GM19023 (cell line): Measurements from ENCODE around the gene LDLRAD4.

ENCODE experiments used
- ATAC-seq: cut with Tn5 transposase; IDR thresholded peaks from one replicate; pipeline ENCODE4 v1.9.1; 2021; ENCODE audit warnings: mild to moderate bottlenecking, moderate library complexity; ENCODE audit not compliant: unreplicated experiment

The LDLRAD4 gene

DNA sequence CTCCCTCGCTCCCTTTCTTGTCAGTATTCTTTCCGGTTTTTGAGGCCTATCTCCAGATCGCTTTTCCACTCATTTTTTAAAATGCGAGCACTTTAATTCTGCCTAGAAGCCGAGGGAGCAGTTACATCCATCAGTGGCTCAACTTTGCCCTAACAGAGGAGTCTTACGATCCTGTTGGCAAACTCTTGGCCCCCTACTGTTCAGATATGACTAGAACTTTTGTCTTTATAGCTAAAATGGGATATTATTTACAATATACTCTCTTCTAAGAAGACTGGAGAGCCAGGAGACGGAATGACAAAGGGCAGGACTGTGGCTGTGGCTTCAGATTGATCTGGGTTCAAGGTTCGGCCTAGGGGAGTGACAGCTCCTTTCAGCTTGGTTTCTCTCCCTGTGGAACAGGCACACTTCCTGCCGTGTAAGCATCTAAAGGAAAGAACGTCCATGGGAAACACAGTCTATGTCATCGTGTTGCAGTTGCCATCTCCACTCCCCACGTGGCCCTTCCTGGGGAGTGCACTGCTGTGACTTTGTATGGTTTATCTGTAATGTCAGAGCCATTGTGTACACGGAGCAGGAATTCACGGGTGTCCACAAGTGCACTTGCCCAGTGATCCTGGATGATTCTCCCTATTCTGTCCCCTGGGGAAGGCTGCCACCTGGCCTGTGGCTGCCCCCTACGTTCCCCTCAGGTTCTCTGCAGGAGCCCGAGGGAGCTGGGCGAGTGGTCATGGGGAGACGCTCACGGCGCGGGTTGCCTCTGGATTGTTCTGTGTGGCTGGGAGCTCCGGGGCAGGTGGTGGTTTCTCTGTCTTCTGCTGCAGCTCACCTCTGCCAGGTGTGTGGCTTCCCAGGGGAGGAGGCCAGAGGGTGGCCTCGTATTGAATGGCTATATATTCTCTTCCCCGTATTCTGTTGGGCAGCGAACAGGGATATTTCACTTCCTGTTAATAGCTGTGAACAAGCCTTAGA lies 222.0 kb downstream of the LDLRAD4 start:
- ATAC-seq: no peak

DNA sequence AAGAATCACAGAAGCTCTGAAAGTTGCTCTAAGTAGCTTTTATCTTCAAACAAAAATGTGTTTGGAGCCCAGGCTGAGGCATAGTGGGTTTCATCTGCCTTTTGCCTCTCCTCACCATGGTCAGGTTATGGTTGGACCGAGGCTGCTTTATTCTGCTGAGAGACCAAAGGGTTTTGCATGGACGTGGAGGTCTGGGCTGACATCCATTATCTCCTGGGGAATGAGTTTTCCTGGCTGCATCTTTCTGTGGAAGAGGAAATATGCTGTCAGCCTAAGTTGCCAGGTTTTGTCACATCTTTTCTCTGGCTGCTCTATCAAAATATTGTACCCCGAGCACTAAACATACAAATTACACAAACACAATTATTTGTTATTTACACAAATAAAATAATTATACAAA lies 223.2 kb downstream of the LDLRAD4 start:
- no peak for ATAC-seq

DNA sequence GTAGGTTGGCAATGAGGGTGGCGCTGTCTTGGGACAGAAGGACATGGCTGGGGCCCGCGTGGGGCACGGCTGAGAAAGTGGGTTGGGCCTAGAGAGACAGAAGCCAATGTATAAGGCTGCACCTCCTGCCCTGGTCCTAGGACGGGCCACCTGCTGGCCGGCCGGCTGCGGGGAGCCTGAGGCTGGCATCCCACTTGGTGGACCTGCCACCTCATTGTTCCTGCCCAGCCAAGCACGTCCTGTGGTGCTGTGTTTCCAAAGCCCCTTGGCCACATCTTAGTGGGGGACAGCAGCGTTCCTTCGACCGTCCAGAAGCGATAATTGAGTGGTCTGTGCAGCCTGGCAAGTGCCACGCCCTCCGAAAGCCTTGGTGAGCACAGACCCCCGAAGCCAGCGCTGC lies 223.9 kb downstream of the LDLRAD4 start:
- no peak for ATAC-seq

DNA sequence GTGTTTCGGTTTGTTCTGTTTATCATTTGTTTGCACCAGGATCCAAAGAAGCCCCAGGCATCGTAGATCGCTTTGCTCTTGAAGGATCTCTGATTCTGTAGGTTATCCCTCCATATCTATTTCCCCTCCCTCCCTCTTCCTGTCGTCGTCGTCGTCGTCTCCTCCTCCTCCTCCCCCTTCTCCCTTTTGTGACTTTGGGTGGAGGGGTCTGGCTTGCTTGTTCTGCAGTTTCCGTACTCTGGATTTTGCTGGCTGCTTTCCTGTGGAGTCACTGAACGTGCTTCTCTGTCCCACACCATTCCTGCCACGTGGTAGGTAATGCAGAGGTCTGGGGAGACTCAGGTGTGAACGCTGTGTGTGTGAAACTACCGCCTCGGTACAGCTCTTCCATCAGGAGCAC lies 225.0 kb downstream of the LDLRAD4 start:
- ATAC-seq: no peak

DNA sequence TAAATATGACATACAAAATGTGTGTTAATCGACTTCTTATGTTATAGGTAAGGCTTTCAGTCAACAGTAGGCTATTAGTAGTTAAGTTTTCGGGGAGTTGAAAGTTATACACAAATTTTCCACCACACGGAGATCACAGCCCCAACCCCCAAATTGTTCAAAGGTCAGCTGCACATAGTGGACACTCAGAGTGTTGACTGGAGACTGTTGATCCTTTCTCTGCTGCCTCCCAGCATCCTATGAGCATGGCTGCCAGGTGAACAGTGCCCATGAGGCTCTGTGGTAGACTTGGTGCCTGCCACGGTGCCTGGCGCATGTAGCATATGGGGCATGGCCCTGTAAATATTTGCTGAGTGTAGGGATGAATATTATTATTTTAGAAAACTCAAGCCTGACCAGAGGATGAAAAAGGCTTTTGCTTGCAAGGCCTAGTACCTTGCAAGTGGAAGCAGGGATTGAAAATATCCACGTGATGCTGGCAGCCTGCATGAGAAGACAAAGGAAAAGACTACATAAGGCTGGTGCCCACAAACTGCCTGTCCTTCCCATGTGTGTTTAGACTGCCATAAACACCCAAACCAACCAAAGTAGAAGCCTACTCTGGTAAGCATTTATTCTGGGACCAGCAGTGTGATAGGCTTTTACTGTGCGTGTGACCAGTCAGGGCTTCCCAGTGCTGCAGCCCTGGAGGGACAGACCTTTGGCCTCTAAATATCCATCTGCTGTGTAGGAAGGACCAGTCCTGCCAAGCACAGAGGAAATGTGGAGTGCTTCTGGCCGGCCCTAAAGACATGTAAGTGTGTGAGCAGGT lies 226.1 kb downstream of the LDLRAD4 start:
- ATAC-seq: no peak

DNA sequence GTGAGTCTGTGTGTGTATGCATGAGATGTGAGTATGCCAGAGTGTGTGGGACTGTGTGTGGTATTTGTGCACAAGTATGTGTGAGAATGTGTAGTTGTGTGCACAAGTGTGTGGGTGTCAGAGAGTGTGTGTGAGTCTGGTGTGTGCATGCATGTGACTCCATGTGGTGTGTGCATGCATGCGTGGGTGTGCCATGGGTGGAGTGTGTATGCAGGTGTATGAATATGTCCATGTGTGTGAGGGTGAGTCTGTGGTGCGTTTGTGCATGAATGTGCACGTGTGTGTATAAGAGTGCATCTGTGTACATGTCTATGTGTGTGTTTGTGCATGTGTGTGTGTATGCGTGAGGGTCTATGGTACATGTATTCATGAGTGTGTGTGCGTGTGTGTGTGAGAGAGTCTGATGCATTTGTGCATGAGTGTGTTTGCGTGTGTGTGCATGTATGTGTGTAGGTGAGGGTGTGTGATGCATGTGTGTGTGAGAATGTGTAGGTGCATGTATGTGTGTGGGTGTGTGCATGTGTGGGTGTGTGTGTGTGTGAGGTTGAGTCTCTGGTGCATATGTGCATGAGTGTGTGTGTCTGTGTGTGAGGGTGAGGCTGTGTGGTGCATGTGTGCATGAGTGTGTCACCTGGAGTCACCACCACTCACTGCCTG lies 226.8 kb downstream of the LDLRAD4 start:
- no peak for ATAC-seq

DNA sequence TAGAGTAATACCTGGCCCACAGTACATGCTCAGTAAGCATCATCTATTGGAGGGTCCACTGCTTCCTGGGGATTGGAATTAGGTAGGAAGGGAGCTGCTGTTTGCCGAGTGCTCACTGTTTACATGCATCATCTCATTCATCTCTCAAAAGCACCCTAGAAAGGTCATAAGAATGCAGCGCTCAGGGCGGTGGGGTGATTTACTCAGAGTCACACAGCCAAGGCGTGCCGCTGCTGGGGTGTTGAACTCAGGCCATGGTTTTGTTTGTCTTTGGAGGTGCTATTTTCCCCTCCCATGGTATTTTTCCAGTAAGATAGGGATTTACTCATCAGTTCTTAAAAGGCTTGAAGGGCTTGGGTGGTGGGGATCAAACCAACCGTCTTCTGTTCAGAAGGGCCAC lies 227.5 kb downstream of the LDLRAD4 start:
- ATAC-seq: no peak

DNA sequence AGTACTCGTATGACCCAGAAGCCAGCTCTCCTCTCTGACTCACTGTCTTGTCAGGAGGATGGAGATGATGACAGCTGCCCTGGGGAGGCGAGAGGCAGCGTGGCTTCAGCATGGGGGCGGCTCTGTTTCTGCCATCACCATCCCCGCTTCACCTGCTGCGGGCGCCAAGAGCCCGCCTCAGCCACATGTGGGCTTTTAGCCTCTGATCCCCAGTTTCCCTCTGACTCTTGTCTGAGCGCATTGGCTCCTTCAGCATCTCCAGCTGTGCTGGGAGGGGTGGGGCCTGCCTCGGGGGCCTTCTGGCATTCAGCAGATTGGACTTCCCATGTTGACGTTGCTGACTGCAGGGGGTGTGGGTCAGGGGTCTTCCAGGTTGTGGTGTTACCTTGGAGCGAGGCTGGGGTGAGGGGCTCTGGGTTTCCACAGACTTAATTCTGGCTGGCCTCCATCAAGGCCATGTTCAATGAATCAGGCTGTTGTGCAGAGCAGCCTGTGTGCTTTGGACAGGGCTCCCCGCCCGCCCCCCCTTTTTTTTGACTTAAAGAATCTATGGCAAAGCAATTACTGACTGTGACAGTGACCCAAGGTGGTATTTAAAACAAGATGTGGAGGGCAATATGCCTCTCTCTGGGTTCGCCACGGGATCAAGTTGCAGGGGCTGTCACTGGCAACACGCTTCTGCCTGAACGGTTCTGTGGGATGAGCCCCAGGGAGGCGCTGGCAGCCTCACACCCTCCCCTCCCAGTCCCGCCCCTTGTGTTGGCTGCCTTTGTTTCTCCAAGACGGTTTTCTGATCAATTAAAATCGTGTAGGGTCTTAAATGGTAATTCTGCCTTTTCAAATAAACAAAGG lies 228.3 kb downstream of the LDLRAD4 start:
- ATAC-seq: no peak

DNA sequence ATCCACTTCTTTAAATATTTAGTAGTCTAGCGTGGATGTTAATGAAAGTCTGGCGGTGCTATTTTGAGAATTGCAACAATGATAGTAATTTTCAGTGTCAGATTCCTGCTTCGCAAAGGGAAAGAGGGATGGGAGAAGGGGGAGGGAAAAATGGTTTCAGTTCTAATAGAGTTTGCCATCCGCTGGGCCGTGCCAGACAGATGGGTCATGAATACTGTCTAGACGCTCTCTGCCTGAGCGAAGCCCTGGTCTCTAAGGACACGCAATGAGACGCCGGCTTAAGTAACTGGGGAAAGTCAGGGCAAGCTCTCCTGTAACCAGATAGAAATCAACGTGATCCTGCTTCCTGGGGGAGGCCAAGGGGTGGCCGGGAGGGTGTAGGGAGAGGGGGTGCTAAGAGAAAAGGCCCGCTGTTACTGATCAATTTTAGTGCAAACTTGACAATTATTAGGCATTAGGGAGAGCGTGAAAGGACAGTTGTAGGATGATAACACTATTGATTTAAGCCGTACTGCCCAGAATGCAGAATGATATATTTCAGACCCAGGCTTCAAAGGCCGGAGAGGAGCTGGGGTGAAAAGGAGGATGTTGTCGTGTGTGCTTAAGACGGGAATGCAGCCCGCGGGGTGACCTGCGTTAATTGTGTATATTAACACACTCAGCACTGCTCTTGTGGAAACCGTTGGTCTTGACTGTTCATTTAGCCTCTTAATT lies 229.2 kb downstream of the LDLRAD4 start:
- no peak for ATAC-seq

DNA sequence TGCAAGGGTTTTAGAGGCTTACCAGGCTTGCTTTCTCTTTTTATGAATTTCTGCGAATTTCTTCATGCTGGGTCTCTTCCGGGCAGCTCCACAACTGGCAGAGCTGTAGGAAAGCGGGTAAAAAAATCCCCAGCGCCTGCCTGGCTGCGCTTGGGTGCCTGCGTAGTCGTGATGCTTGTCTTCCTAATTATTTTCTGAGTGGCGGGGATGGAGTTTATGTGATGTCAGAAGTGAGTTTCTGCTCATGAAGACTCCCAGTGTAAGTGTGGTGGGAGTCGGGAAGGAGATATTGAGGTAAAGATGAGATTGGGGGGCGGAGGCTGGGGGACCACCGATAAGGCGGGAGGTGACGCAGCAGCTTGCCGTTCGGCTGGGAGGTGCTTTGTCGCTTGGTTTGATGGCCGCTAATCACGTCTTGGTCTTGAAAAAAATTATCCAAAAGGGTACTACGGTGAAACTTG lies 229.8 kb downstream of the LDLRAD4 start:
- ATAC-seq: no peak

DNA sequence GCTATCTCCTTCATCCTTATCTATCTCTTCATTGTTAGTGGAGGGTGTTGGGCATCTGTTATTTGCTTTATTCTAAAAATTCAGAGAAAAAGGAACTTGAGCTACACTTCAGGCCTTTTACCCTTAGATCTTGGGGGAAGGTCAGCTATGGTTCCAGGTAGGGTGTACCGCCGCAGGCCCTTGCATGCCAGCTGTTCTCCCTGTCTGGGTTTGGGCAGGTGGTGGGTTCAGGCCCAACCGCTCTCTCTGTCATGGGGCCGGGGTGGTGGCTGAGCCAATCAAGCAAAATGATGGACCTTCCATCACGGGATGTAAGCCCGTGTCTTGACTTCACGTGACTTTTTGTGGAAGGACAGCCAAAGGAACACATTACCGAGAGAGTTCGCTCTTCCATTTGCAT lies 231.1 kb downstream of the LDLRAD4 start:
- ATAC-seq: no peak

DNA sequence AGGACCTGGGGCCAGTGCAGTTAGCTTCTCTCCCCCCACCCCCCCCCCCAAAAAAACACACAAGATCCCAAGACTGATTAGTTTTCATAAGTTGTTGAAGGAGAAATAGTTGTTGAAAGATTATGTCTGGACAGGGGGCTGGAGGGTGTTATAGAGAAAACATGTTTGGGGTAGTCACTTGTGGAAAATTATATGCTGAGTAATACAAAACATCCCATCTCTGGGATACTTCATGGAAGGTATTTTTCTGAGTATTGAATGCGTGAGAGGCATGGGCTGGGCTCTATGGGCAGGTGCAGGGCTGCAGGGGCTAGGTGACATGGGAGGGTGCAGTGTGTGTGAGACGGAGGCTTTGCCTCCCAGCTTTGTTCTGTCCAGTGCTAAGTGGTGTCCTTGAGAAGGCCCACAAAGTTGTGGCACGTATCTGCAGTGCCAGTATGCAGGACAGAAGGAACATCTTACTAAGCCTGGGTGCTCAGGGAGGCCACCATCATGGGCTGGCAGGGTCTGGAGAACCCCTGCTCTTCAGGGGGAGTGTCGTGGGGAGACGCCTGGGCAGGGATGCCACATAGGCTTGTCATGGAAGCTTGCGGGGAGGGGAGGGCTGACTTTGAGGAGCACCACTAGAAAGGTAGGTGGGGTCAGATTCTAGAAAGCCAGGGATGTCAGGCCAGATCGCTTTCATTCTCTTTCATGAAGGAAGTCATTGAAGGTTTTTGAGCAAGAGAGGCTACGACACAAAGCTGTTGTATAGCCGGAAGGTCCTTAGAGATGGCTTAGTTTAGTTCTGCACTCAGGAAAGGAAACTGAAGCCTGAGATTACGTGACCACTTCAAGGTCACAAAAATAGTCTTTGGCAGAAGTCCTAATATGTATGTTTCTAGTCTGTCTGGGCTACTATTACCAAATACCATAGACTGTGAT lies 232.0 kb downstream of the LDLRAD4 start:
- ATAC-seq: peak; percentile 54

DNA sequence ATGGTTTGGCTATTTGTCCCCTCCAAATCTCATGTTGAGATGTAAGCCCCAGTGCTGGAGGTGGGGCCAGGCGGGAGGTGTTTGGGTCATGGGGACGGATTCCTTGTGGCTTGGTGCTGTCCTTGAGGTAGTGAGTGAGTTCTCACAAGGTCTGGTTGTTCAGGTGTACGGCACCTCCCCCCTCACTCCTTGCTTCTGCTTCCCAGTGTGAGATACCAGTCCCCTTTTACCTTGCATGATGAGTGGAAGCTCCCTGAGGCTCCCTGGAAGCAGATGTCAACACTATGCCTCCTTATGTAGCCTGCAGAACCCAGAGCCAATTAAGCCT lies 232.6 kb downstream of the LDLRAD4 start:
- ATAC-seq: no peak

DNA sequence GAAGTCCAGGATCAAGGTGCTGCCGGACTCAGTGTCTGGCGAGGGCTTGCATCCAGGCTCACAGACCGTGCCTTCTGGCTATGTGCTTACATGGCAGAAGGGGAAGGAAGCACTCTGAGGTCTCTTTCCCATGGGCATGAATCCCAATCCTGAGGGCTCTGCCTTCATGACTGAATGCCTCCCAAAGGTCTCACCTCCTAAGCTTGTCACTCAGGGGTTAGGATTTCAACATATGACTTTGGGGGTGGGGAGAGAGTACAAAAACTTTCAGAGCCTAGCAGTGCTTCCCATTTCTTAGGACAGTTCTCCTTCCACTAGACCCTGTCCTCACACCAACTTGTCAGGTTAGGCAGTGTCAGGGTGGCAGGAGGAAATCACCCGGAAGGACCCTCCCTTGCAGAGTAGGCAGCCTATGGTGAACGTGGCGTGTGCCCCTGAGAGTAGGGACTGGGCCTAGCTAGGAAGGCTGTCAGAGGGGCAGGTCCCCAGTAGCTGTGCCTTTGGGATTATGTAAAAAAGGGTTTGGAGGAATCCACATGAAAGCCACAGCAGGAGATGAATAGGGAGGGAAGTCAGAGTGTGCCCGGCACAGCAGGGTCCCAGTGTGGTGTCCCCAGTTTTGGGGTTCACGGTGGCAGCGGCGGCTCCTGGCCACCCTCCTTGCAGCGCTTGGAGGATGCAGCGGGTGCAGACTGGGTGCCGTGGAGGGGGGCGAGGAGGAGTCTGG lies 233.3 kb downstream of the LDLRAD4 start:
- ATAC-seq: no peak

DNA sequence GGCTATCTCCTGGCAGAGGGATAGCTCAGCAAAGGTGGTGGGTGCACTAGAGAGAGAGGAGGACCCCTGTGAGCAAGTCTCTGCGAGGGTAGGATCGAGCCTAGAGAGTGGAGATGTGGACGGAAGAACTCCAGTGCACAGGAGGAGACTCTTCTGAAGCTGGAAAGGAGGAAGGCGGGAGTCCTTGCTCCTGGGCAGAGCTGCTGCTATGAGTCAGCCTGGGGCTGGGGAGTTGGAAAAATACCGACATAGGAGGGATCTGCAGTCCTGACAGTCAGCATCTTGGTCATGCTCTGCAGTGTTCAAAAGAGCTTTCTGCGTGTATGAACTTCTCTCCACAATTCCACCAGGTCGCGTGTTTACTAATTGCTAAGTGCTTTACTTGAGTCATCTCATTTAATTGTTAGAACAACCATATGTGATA lies 233.8 kb downstream of the LDLRAD4 start:
- no peak for ATAC-seq

DNA sequence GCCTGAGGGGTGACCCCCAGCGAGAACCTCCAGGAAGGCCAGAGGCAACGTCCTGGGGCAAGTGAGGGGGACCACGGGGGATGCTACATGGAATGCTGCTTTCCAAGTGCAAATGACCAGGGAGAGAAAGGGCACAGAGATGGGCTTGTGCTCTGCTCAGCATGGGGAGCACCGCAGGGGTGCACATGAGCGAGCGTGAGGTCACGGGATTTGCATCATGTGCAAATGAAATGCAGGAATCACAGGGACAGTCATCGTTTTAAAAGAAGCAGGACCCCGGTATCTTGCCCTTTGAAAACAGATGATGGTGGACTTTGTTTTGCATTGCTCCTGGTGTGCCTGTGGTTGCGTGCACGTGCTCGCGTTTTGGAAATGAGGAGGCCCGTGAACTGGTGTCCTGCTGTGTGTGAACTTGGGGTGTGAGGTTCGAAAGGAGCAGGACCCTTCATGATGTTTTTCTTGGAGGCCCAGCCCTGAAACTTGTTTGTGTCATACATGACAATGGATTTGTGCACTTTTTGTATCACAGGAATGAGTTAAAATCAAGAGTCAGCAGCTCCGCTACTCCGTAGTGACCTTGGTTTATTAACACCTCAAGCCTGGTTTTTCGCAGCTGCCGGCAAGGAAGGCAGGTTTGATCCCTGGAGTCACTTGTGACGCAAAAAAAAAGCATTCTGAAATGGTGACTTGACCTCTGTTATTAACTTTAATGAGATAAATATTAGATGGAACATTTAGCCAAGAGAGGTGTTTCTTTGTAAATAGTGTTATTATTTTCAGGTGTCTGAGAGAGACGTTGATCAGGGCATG lies 234.5 kb downstream of the LDLRAD4 start:
- ATAC-seq: no peak

DNA sequence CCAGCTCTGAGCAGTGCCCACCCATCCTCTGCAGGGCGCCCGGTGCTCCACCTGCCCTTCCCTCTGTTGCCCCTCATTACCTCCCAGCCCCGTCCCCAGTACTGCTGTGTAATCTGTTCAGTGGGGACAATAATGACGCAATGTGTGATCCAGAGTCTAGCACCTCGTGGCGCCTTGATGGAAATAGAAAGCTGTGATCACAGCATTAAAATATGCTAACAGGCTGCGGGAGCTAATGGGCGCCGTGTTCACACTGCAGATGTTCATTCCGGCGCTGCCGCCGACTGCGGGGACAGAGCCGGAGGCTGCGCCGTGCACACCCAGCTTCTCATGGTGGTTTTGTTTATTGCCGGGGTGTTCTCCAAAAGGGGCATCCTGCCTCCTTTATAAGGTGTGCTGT lies 235.2 kb downstream of the LDLRAD4 start:
- no peak for ATAC-seq
